GM18526 (cell line): ENCODE data around the gene ZMYND19.
A peak's percentile ranks its signal among the peaks of the same experiment; 100 is the strongest.

Experiments used
- POLR2A ChIP-seq: IDR thresholded peaks from 3 replicates; pipeline ENCODE4 v1.6.1; 2011; ENCODE audit not compliant: insufficient read length; ENCODE audit errors: extremely low read depth

Gene ZMYND19

DNA sequence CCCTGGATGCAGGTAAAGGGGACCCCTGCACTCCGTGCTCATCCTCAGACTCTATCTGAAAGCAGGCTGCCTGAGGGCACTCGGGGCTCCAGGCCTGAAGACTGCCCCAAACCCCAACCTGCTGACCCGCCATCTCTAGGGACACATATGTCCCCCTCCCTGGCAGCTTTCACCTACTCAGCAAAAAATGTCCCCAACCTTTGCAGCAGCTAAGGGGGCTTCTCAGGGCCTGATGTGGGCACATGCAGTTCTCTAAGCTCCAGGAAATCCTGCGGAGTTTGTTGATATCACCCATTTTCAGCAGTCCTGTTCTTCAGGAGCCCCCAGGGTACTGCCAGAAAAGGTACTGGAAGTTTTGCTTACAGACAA is 9.4 kb downstream of the ZMYND19 start:
- TF ChIP-seq POLR2A = no peak

DNA sequence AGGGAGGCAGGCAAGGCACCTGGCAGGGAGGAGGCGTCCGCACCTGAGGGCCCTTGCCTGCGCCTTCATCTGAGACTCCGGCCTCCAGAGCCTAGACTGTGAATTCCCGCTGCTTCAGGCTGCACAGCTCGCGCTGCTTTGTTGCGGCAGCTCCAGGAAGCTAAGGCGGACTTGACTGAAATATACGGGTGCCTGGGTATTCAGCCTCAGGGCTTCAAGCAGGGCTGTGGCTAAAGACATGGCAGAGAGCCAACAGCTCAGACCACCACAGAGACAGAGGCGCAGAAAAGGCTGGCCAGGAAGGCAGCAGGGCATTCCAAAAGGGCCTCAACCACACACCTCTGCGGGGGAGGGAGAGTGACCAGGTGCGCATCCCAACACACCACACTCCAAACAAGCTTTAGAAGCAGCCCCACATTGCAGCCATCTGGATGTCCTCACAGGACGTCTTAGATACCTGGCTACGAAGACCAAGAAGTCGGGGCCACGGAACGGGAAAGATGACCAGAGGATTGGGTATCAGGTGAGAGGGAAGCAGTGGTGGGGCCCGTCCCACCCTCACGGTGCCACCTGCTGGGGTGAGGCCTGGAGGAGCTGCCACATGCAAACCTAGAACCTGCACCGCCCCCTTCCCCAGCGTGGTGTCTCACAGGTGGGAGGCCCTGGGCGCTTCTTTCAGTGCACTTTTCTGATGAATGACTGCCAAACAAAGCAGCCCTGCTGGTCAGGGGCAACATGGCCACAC is 9.9 kb downstream of the ZMYND19 start:
- no peak for TF ChIP-seq POLR2A

DNA sequence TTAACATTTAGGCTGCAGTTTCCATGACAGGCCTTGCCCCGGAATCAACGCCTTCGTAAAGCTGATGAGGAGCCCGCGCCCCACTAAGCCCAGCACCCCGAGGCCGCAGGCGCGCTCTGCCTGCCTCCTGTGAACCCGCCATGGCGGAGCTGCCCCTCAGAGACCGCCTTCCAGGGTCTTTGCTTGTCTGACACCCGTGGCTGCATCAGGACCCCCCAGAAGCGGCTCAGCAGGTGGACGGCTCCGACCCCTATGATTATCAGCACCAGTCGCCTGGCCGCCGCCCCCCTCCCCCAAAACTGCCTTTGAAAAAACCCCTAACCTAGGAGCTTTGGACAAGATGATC is 11.1 kb downstream of the ZMYND19 start:
- no peak for TF ChIP-seq POLR2A

DNA sequence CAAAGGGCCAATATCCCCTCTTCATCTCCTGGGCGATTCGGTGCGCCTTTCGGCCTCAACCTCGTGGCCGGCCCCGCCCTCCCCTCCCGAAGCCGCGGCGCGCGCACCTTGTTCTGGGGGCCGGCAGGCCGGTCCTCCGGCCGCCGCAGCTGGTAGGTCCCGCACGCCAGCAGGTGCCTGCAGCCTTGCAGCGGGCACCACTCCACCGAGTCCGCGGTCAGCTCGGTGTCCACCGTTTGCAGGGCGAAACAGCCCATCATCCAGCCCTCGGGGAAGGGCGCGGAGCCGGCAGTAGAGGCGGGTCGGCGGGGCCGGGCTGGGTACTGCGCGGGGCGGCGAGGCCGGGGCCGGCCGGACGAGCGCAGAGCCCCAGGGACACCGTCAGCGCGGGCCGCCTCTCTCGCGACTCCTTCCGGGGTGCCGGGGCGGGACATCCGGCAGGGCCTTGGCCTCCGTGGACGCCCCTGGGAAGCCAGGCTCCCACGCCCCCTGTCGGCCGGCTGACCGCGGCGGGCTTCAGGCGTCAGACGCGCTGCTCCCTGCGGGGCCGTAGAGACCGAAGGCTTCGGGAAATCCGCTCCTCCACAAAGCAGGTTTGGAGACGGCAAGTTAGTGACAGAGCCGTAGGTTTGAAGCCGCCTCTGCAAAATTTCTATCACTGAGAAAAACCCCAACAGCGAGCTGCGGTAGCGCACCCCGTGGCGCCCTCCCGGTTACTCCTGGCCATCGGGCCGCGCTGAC is 11.6 kb downstream of the ZMYND19 start, which contains the start of gene DPH7:
TSS of gene DPH7 (minus strand) at position 408 of the 741 bp plus-strand sequence. CDS start at position 260, 148 bp downstream.
- TF ChIP-seq POLR2A = peak; percentile 83

DNA sequence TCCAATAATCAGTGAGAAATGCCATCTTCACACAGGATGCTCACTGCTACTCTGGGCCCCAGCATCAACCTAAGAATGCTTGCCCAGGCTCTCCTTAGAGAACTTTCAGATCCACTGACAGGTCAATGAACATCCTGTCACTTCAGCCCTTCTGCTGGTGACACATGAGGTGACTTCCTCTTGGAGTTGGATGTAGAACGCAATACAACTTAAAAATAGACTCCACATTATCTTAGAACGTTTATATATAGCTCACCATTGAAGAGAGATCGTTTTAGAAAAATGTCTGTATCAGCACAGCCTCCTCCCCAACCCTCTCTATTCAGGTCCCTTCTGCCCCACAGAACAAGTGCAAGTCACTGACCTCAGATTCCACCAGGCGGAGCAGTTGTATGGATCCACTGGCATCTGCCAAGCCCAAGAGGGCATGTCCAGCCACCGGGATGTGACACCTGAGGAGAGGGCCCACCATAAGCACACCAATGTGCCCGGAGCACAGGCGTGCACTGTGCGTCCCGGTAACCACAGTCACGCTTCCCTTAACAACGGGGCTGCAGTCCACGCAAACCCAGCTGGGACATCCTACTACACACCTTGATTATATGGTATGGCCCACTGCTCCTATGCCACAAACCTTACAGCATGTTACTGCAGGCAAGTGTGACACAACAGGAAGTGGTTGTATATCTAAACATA is 14.4 kb downstream of the ZMYND19 start:
- TF ChIP-seq POLR2A = no peak

DNA sequence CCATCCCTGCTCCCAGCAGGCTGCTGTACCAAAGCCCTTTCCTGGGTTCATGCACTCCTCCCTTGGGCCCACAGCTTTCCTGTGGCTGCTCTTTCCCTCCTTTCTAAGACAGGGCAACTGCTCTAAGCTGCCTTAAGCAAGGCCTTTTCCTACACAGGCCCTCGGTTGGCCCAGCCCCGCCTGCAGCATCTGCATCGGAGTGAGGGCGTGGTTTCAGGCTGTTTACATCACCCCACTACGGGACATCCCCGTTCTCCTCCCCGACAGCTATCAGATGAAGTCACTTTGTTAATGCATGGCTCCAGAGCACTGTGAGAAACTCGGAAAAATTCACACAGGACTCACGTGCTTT is 15.0 kb downstream of the ZMYND19 start:
- no peak for TF ChIP-seq POLR2A

DNA sequence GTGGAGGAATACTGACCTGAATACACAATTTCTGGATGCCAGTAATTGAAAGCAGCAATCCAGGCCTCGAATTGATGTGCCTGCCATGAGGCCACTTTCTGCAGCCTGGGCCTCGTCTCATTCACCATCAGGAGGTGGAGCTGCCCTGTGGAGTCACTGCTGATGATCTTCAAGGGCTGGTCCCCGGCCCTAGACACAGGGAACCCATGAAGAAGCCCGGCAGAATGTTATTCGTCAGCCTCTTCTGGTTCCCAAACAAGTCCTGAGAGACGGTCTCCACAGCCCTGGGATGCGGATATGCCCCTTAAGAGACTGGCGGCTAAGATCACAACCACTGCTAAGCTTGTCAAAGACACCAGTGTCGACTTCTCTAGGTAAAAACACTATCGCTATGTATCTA is 16.1 kb downstream of the ZMYND19 start:
- TF ChIP-seq POLR2A = no peak

DNA sequence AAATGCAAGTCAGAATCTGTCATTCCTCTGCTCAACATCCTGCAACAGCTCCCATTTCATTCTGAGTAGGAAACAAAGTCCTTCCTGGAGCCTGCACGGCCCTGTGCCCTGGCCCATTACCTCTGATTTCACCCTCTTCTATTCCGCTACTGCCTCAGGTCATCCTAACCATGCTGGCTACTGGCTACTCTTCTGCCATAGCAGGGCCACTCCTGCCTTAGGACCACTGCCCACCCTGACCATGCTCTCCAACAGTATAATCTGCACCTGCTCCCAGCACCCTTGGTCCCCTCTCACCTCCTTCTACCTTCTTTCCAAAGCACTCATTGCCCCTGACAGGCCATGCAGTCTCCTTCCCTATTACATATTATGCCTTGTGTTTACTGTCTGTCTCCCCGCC is 19.7 kb downstream of the ZMYND19 start:
- no peak for TF ChIP-seq POLR2A

DNA sequence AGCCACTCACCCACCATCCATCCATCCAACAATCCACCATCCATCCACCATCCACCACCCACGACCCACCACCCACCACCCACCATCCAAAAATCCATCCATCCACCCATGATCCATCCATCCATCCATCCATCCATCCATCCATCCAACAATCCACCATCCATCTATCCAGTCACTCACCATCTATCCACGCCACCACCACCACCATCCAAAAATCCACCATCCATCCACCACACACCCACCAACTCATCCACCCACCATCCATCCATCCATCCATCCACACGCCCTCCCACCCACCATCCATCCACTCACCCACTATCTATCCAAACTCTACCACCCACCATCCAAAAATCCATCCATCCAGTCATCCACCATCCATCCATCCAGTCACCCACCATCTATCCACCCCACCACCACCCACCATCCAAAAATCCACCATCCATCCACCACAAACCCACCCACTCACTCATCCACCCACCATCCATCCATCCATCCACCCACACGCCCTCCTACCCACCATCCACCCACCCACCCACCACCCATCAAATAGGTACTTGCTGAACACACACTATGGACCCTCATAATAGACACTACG is 20.6 kb downstream of the ZMYND19 start:
- TF ChIP-seq POLR2A = no peak

DNA sequence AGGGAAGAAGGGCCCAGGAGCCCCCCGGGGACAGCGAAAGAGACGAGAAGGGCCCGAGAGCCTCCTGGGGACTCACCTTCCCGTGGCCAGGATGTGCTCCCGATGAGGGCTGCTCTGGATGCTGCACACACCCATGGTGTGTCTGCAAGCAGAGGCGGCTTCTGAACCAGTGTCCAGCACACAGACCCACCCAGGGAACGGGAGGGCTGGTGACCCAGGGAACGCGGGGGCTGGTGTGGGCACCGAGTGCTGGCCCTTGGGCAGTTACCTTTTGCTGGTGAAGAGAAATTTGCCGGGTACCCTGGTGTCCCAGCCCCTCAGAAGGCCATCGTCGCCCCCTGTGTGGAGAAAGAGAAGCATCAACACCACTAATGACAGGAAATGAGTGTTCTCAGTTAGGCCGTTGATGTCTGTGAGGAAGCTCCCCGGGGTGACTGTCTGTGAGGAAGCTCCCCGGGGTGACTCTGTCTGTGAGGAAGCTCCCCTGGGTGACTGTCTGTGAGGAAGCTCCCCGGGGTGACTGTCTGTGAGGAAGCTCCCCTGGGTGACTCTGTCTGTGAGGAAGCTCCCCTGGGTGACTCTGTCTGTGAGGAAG is 25.4 kb downstream of the ZMYND19 start:
- no peak for TF ChIP-seq POLR2A

DNA sequence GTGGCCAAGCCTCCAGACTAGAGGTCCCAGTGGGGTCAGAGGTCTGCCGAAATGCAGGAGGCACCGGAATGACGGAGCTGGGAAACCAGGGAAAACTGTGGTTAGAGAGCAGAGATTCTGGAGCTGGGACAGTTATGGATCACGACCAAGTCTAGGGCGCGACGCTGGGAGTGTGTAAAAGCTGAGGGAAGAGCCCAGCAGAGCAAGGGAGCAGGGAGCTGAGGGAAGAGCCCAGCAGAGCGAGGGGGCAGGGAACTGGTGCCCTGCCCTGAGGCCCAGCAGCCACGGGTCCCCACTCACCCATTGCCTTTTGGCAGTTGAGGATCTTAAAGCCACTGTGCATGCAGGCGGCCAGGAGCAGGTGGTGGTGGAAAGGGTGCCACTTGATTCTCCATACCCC is 26.2 kb downstream of the ZMYND19 start:
- no peak for TF ChIP-seq POLR2A

DNA sequence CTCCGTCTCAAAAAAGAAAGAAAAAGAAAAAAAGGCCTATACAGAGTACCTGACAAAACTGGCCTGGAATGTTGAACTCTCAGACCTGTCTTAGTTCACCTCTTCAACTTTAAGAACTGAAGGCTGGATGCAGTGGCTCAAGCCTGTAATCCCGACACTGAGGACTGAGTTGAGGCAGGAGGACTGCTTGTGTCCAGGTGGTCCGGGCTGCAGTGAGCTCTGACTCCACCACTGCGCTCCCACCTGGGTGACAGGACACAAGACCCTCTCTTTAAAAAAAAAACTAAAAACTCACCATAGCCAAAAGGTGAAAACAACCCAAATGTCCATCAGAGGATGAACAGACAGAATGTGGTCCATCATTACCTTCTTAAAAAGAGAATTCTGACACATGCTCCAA is 32.2 kb downstream of the ZMYND19 start:
- no peak for TF ChIP-seq POLR2A

DNA sequence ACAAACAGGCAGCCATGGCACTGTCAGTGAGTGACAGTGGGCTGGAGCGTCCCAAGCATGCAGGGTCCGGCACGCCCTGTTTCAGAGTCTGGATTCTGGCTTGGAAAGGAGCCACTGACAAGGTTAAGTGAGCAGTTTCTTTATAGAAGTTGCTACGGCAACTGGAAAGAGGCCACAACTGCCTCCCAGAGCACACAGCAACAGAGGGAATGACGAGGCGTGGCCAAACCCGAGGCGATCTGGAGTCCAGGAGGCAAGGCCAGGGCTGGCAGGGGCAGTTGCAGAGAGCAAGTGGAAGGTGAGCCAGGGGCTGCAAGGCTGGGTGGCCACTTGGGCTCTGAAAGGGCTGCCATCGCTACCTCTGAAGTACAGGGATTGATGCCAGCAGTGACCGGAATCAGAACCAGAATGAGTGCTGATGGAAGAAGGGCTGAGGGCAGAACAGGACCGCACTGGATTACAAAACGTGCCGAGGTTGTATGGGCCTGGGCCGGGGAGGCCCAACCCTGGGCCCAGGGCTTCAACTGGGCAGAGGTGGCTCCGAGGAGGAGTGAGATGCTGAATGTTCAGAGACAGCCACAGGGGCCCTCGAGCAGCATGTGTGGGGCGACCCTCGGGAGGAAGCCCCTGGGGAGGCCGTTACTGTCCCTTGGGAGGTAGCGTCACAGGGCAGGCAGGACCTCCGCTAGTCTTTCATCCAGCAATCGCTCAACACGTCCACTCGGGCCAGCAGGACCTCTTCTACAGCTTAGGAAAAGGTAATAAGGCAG is 34.1 kb downstream of the ZMYND19 start:
- no peak for TF ChIP-seq POLR2A

DNA sequence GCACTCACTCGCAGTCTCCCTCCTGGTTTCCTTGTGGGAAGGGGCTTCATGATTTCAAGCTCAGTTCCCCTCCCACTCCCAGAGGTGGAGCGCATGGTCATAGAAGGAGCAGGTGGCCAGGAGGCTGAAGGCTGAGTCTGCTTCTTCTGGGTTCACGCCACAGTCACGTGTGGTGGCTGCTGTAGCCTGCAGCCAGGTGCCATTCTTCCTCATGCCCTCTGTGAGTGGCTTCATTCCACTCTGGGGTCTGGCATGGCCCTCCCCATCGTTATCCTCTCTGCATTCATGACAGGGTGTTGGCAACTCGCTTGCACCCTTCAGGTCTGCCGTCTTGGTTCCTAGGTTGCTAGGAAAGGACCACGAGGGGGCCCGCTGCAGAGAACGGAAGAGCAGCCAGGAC is 35.1 kb downstream of the ZMYND19 start:
- no peak for TF ChIP-seq POLR2A

DNA sequence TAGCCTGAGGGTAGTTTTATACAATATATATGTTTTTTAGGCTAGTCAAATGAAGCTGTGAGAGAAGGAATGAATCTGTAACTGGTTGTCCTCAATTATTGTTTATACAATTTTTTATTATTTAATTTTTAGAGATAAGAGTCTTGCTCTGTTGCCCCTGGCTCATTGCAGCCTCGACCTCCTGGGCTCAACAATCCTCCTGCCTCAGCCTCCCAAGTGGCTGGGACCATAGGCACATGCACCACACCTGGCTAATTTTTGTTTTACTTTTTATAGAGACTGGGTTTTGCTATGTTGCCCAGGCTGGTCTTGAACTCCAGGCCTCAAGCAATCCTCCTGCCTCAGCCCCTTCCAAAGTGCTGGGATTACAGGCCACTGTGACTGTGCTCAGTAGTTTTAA is 36.0 kb downstream of the ZMYND19 start:
- no peak for TF ChIP-seq POLR2A

DNA sequence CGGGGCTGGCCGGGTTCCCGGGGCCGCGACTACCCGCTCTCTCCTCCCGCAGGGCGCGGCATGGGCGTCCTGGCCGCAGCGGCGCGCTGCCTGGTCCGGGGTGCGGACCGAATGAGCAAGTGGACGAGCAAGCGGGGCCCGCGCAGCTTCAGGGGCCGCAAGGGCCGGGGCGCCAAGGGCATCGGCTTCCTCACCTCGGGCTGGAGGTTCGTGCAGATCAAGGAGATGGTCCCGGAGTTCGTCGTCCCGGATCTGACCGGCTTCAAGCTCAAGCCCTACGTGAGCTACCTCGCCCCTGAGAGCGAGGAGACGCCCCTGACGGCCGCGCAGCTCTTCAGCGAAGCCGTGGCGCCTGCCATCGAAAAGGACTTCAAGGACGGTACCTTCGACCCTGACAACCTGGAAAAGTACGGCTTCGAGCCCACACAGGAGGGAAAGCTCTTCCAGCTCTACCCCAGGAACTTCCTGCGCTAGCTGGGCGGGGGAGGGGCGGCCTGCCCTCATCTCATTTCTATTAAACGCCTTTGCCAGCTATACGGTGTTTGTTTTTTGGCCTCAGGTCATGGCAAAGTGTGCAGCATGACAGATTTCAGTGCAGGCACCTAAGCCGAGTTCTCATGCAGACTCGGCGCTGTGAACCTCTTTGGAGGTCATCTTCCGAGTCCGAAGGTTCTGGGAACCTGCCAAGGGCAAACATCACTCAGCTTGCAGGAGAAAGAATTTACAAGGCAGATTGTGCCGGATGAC is 38.1 kb downstream of the ZMYND19 start:
- no peak for TF ChIP-seq POLR2A
